ENCODE measurements around the gene CPEB3. TPM values are rescaled to one million over a fixed set of nuclear protein-coding genes. Genes with fewer than 3 reads are reported as not detected.
"Not testable (repeated sequence)": the region's sequence is repeated elsewhere in the genome, so short reads cannot be mapped to it uniquely, and the experiment has no call there.

The CPEB3 gene
- total RNA-seq, 2 experiments from 2014 or later = 0.66 to 3.2 TPM

- Histone ChIP-seq H4K20me1 (ENCODE audit: insufficient read depth, low read length) (peaks cover 4% of the 10 kb centered on the region; the same call in 1 of the 2 replicates), H3K9me2 (ENCODE audit: insufficient read depth, low read length) (no peaks in the 10 kb centered on the region), H3K4me3 (ENCODE audit: low read depth, low read length, poor library complexity, severe bottlenecking) (peak overlapping the region; percentile 59), H3K9me3 (ENCODE audit: low read length) (no peaks in the 10 kb centered on the region), H3K4me1 (ENCODE audit: insufficient read depth, low read length, poor library complexity, severe bottlenecking) (peaks cover 56% of the 10 kb centered on the region), H3K79me2 (ENCODE audit: insufficient read depth, low read depth, low read length) (no peaks in the 10 kb centered on the region), H3K36me3 (ENCODE audit: insufficient read depth, low read length) (no peaks in the 10 kb centered on the region), H3K4me2 (ENCODE audit: low read length) (peak overlapping the region; percentile 82), H2AFZ (ENCODE audit: low read length) (peak overlapping the region; percentile 58), H3K27ac (ENCODE audit: low read depth, low read length, poor library complexity, severe bottlenecking) (peak overlapping the region; percentile 78)
- intact Hi-C loops (cut with micrococcal nuclease; ENCODE audit: unreplicated experiment) = loop anchor here (1.0 to 5.0 kb wide), 3 partner anchors 98 to 345 kb away; partner anchors contain the start of genes CPEB3, MARCHF5 and TNKS2
- peak; percentile 60 for TF ChIP-seq CTCF (conservative IDR thresholded peaks at IDR 0.05; ENCODE audit: low read length)
- no peak for TF ChIP-seq EZH2phosphoT487 (IDR thresholded peaks at IDR 0.05; ENCODE audit: borderline replicate concordance, low read depth, low read length)
- POLR2A ChIA-PET = interaction anchor here (0.7 to 1.0 kb wide), 2 partner anchors 10 to 35 kb away, joined by 3 to 4 read pairs; no protein-coding TSS in a partner anchor
- CTCF ChIA-PET (ENCODE audit: unreplicated experiment) = no interaction called here
- BruUV-seq (replicated peaks) = TSS peak; percentile 95
- DNase-seq (ENCODE audit: low spot score) = peak; percentile 27
Observed at GRCh38 chr10:92142512-92142911, 148.4 kb downstream of the CPEB3 start.

- DNase-seq (ENCODE audit: low spot score); POLR2A ChIA-PET; H3K36me3 ChIP-seq (ENCODE audit: insufficient read depth, low read length); BruUV-seq (replicated peaks); H3K27ac ChIP-seq (ENCODE audit: low read depth, low read length, poor library complexity, severe bottlenecking); H3K79me2 ChIP-seq (ENCODE audit: insufficient read depth, low read depth, low read length); H3K9me2 ChIP-seq (ENCODE audit: insufficient read depth, low read length); H4K20me1 ChIP-seq (ENCODE audit: insufficient read depth, low read length); H3K9me3 ChIP-seq (ENCODE audit: low read length); H3K4me3 ChIP-seq (ENCODE audit: low read depth, low read length, poor library complexity, severe bottlenecking); CTCF ChIA-PET (ENCODE audit: unreplicated experiment); H3K4me2 ChIP-seq (ENCODE audit: low read length); H2AFZ ChIP-seq (ENCODE audit: low read length): not testable (repeated sequence)
- intact Hi-C loops (cut with micrococcal nuclease; ENCODE audit: unreplicated experiment) = loop anchor here (5.0 kb wide), 1 partner anchor 344 kb away; the partner anchor contains the start of gene TNKS2
- peaks cover 43% of the 10 kb centered on the region for H3K4me1 ChIP-seq (ENCODE audit: insufficient read depth, low read length, poor library complexity, severe bottlenecking)
Observed at GRCh38 chr10:92141147-92141546, 149.7 kb downstream of the CPEB3 start.

- H4K20me1 ChIP-seq (ENCODE audit: insufficient read depth, low read length); CTCF ChIA-PET (ENCODE audit: unreplicated experiment); H3K4me3 ChIP-seq (ENCODE audit: low read depth, low read length, poor library complexity, severe bottlenecking); H3K27ac ChIP-seq (ENCODE audit: low read depth, low read length, poor library complexity, severe bottlenecking); BruUV-seq (replicated peaks); H3K4me1 ChIP-seq (ENCODE audit: insufficient read depth, low read length, poor library complexity, severe bottlenecking); H2AFZ ChIP-seq (ENCODE audit: low read length); H3K9me3 ChIP-seq (ENCODE audit: low read length); H3K36me3 ChIP-seq (ENCODE audit: insufficient read depth, low read length); H3K79me2 ChIP-seq (ENCODE audit: insufficient read depth, low read depth, low read length); H3K9me2 ChIP-seq (ENCODE audit: insufficient read depth, low read length); H3K4me2 ChIP-seq (ENCODE audit: low read length); DNase-seq (ENCODE audit: low spot score); intact Hi-C loops (cut with micrococcal nuclease; ENCODE audit: unreplicated experiment): not testable (repeated sequence)
- POLR2A ChIA-PET = interaction anchor here (1.2 kb wide), 1 partner anchor 104 kb away, joined by 4 read pairs; no protein-coding TSS in a partner anchor
Observed at GRCh38 chr10:92134049-92134448, 156.8 kb downstream of the CPEB3 start.
